HG02798 (cell line): Measurements from ENCODE around the gene STARD7.
"Not testable (repeated sequence)": the region's sequence is repeated elsewhere in the genome, so short reads cannot be mapped to it uniquely, and the experiment has no call there.

ENCODE experiments used
- ATAC-seq: cut with Tn5 transposase; IDR thresholded peaks from one replicate; pipeline ENCODE4 v1.9.1; 2021; ENCODE audit warnings: mild to moderate bottlenecking; ENCODE audit not compliant: unreplicated experiment, poor library complexity

STARD7 gene

DNA sequence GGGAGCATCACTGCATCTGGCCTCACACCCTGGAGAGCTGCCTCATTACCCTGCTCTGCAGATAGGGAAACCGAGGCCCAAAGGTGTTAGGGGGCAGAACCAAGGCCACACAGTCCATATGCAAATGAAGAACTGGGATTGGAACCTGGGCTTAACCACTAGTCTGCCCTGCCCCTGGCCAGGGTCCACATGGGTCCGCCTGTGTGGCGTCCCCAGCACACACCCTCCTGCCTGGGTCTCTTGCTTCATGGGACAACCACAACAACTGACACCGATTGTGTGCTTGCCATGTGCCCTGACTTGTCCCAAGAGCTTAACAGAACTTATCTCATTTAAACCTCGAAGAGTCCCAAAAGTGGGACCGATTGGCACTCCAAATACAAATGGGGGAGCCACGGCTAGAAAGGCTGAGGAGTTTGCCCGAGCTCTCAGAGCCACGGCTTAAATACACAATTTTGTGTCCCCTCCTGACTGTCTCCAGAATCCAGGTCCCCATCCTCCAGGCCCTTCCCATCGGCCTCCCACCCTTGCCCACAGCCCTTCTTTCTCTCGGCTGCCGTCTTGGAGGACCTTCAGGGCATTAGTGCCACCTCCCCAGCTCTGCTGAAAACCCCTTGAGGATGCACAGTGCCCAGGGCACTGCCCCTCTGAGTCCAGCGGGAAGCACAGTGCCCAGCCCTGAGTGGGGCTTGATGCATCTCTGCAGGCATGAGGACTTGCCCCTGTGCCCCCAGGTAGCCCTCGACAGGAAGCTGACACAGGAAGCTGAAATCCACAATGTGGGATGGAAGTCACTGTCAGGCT is 57.6 kb downstream of the STARD7 start:
- ATAC-seq, result no peak

DNA sequence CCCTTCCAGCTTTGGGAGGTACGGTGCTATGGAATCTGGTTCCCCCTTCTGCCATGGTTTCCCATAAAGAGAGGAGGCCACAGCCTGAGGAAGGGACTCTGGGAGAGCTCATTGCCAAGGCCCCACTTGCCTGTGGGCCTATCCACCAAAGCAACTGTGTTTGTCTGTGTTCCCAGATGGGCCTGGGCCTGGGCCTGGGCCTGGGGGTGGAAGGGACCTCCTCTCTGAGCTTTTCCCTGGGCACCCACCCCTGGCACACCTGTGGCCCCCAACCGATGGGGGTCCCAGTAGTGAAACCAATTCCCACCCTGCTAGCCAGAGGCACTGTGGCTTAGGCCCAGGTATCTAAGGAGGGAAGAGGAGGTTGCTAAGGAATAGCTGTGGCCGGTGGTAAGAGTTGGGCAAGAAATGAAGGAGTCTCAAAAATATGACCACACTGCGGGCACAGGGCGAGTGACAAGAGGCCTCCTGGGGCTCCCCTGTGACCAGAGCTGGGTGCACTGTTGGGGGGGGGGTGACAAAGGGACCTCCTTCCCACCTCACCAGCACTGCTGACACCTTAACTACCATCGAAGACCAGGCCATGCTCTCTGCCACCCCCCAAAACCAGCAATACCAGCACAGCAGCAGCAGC is 58.5 kb downstream of the STARD7 start:
- ATAC-seq, result no peak

- peak; percentile 38 for ATAC-seq
Measured at GRCh38 chr2:96148410-96149217, 60.0 kb downstream of the STARD7 start.

DNA sequence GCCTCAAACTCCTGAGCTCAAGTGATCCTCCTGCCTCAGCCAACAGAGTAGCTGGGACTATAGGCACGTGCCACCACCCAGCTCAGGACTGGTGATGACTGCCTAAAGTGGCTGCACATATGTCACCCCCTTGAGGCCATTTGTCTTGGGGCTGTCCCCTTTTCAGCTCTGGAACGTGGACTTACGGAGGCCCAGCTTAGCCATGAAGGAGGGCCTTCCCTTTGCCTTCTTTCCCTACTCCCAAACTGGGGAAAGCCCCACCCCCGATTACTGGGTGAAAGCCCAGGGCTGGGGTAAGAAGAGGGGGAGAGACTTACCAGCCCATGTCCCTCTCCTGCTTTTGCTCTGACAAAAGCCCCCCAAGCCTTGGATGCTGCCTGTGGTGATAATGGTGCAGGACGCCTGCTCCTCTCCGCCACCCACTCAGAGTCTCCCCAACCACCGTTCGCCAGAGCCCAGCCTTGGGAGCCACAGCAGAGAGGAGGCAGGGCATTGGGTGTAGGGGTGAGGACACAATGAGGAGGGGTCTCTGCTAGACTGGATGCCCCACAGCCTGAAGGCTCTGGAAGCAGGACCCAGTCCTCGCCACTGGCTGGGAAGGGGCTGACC is 60.9 kb downstream of the STARD7 start:
- ATAC-seq, result no peak

GRCh38 chr2:96146881-96147592 is 61.6 kb downstream of the STARD7 start:
- ATAC-seq, result no peak

- peak; percentile 32 for ATAC-seq
Measured at GRCh38 chr2:96146153-96146880, 62.3 kb downstream of the STARD7 start.

DNA sequence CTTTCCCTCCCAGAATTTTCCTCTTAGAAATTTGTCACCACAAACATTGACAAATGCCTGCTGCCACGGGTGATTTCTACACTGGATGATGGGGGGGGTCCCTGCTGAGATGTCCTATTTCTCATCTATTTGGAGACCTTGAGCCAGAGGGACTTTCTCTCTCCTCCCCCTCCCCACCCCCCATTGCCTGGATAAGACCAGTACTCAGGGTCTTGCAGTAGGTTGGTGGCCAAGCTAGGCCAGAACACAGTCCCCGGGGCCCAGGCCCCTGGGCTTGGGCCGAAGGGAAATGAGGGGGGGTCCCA is 62.8 kb downstream of the STARD7 start:
- no peak for ATAC-seq

DNA sequence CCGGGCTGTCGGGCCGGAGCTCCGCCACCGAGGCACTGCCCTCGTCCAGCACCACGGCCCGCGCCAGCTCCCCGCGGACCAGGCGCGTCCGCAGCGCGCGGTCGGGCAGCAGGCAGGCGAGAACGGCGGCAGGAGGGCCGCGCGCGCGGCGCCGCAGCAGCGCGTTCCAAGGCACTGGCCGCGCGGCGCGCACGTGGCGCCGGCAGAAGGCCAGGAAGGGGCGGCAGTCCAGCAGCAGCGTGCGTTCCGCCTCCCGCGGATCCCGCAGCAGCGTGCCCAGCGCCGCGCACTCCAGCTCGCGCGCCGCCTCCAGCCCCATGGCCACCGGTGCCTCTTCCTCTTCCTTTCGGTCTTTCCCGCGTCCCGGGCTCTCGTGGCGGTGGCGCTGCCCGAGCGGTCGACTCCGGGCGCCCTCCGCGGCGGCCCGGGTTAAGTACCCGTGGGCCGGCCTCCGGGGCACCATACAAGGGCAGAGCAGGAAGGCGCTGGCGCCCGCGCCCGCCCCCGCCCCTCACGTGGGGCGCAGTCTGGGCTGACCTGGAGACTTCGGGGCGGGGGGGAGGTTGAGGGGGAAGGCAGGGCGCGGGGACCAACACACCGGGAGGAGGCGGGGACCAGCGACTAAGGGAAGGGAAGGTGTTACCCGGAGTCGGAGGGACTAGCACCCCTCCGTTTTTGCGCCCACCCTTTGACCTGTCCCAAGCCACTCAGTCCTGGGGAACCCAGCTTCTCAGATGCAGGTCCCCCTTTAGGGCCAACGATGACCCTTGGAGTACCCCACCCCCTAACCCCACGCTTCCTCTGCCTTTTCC is 63.4 kb downstream of the STARD7 start, which contains the start of gene DUSP2:
Gene DUSP2, minus strand, starts transcription at position 405 of the 812 bp plus-strand sequence. Its CDS starts 86 bp downstream, at position 319.
- peak; percentile 64 for ATAC-seq

GRCh38 chr2:96144481-96145035 is 64.1 kb downstream of the STARD7 start:
- no peak for ATAC-seq

DNA sequence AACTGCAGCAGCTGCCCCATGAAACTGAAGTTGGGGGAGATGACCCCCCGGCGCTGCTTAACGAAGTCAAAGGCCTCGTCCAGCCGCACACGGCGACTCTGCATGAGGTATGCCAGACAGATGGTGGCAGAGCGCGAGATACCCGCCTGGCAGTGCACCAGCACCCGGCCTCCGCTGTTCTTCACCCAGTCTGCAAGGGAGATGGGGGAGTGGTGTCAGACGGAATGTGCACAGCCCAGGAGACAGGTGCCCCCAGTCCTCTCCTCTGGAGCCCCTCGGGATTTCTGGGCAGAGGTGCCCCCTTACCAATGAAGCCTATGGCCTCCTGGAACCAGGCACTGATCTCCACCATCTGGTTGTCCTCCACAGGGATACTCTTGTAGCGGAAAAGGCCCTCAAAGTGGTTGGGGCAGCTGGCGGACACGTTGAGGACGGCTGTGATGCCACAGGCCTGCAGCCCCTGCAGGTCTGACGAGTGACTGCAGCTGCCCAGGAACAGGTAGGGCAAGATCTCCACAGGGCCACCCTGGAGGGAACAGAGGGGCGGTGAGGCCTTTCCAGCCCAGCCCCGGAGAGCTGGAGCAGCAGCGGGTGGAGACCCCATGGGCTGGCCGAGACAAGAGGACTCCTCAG is 64.7 kb downstream of the STARD7 start:
- no peak for ATAC-seq

DNA sequence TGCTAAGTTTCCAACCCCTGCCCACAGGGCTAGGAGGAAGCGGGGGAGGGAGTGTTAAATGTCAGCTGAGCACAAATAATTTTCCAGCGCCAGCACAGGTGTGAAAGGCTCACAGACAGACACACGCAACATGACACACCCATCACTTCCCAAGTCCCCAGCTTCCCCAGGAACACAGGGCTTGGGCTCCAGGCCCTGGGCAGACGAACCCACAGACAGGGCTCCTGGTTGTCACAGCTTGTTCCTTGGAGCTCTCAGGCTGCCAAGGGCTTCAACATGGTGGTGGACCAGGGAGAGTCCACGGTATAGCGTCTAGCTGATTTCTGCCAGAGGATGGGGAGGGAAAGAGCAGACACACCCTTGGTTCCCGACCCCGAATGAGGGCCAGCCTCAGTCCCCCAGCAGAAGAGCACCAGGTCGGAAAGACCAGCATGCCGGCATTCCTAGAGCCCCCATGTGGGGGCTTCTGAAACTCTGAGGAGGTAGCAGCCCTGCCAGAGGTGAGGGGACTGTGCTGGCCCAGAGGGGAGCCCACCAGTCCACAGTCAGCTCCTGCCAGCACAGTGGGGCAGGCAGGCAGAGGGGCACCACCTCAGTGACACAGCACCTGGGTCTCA is 65.3 kb downstream of the STARD7 start:
- ATAC-seq, result no peak

GRCh38 chr2:96142217-96143113 is 66.2 kb downstream of the STARD7 start:
- no peak for ATAC-seq

DNA sequence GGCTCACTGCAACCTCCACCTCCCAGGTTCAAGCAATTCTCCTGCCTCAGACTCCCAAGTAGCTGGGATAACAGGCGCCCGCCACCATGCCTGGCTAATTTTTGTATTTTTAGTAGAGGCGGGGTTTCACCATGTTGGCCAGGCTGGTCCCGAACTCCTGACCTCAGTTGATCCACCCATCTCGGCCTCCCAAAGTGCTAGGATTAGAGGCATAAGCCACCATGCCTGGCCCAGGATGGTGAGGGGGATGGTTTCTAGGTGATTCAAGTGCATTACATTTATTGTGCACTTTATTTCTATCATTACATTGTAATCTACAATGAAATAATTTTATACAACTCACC is 67.0 kb downstream of the STARD7 start:
- not testable (repeated sequence) for ATAC-seq

- no peak for ATAC-seq
Measured at GRCh38 chr2:96140941-96141623, 67.5 kb downstream of the STARD7 start.

GRCh38 chr2:96139181-96139758 is 69.4 kb downstream of the STARD7 start:
- no peak for ATAC-seq
